Activated CD4-positive, alpha-beta T cell treated with anti-CD3 and anti-CD28 coated beads for 36 hours (primary cell): Measurements from ENCODE around the gene LCE1F. TPM values are rescaled to one million over a fixed set of nuclear protein-coding genes. Genes with fewer than 3 reads are reported as not detected.

Source experiments
- total RNA-seq, 2 experiments: library from RNA; stranded (reverse); gene quantifications; one replicate each; pipeline ENCODE4 v1.2.3, GENCODE V29; 2021

LCE1F gene
- total RNA-seq, 2 experiments from 2014 or later = not detected

Other genes with a start within 250 kb of the LCE1F start
- not detected for gene LCE3E, start 208.4 kb upstream of the LCE1F start, total RNA-seq
- gene LCE3D, start 194.6 kb upstream of the LCE1F start, total RNA-seq = not detected
- not detected for gene LCE3C, start 174.9 kb upstream of the LCE1F start, total RNA-seq
- gene LCE3B, start 161.3 kb upstream of the LCE1F start, total RNA-seq = not detected
- gene LCE3A, start 152.0 kb upstream of the LCE1F start, total RNA-seq = not detected
- not detected for gene LCE2D, start 111.8 kb upstream of the LCE1F start, total RNA-seq
- not detected for gene LCE2C, start 99.9 kb upstream of the LCE1F start, total RNA-seq
- gene LCE2B, start 89.0 kb upstream of the LCE1F start, total RNA-seq = not detected
- not detected for gene LCE2A, start 76.8 kb upstream of the LCE1F start, total RNA-seq
- gene LCE4A, start 67.0 kb upstream of the LCE1F start, total RNA-seq = not detected
- gene KPRP, start 17.1 kb upstream of the LCE1F start, total RNA-seq = not detected
- gene LCE1E, start 11.1 kb downstream of the LCE1F start, total RNA-seq = not detected
- gene LCE1D, start 21.6 kb downstream of the LCE1F start, total RNA-seq = not detected
- gene LCE1C, start 31.5 kb downstream of the LCE1F start, total RNA-seq = not detected
- not detected for gene LCE1B, start 36.8 kb downstream of the LCE1F start, total RNA-seq
- not detected for gene LCE1A, start 52.3 kb downstream of the LCE1F start, total RNA-seq
- not detected for gene LCE6A, start 67.7 kb downstream of the LCE1F start, total RNA-seq
- gene LCE7A, start 84.9 kb downstream of the LCE1F start, total RNA-seq = not detected
- not detected for gene SMCP, start 103.2 kb downstream of the LCE1F start, total RNA-seq
- gene IVL, start 133.4 kb downstream of the LCE1F start, total RNA-seq = under 1 TPM in 1 of 2 experiments, not detected in 1; 0.07 TPM
- not detected for gene SPRR5, start 172.1 kb downstream of the LCE1F start, total RNA-seq
- gene SPRR4, start 195.5 kb downstream of the LCE1F start, total RNA-seq = not detected
- gene SPRR1A, start 208.9 kb downstream of the LCE1F start, total RNA-seq = not detected
- gene SPRR3, start 226.6 kb downstream of the LCE1F start, total RNA-seq = not detected